Activated CD8-positive, alpha-beta memory T cell treated with anti-CD3 and anti-CD28 coated beads for 48 hours (primary cell): ENCODE measurements around the gene ERVW-1.
"Not testable (repeated sequence)": the region's sequence is repeated elsewhere in the genome, so short reads cannot be mapped to it uniquely, and the experiment has no call there.

Experiments used
- DNase-seq, 3 experiments: peaks; one replicate each; pipeline ENCODE4 v3.0.0-alpha.2; 2020; ENCODE audit warnings: low read depth in 2 of 3, low spot score in 2 of 3

Gene ERVW-1, protein sequence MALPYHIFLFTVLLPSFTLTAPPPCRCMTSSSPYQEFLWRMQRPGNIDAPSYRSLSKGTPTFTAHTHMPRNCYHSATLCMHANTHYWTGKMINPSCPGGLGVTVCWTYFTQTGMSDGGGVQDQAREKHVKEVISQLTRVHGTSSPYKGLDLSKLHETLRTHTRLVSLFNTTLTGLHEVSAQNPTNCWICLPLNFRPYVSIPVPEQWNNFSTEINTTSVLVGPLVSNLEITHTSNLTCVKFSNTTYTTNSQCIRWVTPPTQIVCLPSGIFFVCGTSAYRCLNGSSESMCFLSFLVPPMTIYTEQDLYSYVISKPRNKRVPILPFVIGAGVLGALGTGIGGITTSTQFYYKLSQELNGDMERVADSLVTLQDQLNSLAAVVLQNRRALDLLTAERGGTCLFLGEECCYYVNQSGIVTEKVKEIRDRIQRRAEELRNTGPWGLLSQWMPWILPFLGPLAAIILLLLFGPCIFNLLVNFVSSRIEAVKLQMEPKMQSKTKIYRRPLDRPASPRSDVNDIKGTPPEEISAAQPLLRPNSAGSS

DNA sequence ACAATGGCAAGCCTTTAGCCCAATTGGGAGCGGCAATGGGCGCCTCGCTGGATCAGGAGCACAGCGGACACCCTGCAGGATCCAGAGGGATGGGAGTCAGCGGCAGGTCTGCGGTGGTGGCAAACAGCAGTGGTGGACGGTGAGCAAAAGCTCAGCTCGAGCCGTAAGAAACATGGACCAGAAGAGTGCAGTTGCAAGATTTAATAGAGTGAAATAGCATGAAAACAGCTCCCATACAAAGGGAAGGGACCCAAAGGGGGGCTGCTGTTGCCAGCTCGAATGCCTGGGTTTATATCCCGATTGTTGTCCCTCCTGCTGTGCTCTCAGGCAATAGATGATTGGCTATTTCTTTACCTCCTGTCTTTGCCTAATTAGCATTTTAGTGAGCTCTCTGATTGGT is at the start of gene ERVW-1:
Gene ERVW-1, minus strand, starts transcription at position 266 of the 400 bp plus-strand sequence. CDS start 7,565 bp downstream, outside the sequence.
- not testable (repeated sequence) for DNase-seq

DNA sequence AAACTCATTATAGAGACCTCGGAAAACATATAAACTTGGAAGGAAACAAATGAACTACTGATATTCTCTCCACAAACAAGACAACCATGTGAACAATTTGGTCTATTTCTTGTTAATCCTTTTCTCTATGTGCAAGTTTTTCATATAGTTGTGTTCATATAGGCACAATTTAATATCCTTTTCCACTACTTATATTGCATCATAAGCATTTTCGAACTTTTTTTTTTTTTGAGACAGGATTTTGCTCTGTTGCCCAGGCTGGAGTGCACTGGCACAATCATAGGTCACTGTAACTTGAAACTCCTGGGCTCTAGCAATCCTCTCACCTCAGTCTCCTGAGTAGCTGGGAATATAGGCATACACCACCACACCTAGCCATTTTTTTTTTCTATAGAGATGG is 45.4 kb upstream of the ERVW-1 start:
- DNase-seq, result no peak

DNA sequence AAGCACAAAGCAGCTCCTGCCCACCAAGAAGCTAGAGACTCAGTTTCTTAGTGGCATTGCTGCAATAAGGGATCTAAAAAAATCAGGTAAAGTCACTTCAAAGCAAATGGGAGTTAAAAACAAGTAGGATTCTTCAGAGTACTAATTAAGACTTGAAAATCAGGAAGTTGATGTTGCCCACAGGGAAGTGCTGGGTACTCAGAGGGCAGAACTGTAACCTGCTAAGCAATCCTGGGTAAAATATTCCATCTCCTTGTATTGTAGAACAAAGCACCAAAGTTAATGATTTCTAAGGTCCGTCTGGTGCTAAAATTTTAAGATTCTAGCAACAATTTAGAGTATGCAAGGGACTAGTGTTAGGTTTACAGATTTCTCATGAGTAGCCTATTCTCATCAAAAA is 42.3 kb upstream of the ERVW-1 start:
- no peak for DNase-seq

DNA sequence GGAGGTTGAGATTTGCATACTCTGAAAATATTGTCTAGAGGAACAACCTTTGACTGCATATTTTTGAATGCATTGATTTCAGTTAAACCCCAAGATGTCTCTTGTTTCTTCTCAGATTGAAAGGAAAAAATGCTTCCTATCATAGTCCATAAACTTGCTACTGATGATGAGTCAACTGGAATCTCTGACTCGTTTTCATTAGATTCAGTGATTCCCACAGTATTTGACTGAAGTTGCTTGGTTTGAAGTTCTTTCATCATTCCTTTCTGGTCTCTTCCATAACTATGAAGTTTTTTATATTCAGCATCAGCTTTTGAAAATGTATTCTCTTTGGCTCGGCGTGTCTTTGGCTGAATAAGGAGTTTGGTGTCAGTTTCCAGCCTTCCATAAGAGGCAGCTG is 39.9 kb upstream of the ERVW-1 start:
- no peak for DNase-seq

DNA sequence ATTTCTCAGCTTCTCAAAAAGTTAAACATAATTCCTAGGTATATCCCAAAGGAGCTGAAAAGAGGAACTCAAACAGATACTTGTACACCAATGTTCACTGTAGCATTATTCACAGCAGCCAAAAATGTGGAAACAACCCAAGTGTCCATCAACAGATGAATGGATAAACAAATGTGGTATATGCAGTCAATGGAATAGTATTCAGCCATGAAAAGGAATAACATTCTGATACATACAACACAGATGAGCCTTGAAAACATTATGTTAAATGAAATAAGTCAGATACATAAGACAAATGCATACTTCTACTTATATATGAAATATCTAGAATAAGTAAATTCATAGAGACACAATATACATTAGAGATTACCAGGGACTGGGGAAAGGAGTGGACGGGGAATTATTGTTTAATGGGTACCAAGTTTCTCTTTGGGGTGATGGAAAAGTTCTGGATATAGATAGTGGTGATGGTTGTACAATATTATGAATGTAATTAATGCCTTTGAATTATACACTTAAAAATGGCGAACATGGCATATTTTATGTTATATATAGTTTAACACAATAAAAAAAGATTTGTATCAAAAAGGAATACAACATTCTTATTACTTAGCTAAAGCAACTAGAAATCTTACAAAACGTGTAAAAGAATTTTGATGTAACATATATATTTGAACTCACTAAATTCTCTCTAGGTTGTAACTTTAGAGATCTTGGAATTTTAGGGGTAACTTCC is 35.6 kb upstream of the ERVW-1 start:
- DNase-seq, result no peak

DNA sequence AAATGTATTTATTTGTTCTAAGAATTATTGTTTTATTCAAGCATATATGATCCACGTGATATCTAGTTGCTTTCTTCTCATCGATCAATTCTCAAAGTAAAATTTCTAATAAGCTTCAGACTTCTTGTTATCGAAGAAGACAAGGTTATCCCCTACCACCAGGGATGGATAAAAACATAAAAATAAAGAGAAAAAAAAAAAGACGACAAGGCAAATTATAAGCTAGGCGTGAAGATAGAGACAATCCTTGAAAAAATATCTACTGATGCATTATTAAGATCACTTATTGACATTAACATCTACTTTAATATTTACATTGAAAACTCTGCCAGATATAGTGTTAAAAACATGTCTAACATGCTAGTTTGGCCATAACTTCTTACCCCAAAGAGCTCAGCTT is 31.2 kb upstream of the ERVW-1 start:
- DNase-seq, result no peak

DNA sequence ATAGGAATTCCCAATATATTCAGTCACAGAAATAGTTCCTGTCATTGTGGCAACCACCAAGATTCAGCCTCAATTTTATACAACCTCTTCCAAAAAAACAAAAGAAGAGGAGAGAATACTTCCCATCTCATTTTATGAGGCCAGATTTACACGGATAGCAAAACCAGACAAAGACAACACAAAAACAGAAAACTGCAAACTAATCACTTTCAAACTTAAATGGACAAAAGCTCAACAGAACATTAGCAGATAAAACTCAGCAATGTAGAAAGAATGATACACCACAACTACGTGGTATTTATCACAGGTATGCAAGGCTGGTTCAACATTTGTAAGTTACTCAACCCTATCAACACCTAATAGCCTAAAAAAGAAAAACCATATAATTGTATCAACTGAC is 28.6 kb upstream of the ERVW-1 start:
- DNase-seq, result no peak

DNA sequence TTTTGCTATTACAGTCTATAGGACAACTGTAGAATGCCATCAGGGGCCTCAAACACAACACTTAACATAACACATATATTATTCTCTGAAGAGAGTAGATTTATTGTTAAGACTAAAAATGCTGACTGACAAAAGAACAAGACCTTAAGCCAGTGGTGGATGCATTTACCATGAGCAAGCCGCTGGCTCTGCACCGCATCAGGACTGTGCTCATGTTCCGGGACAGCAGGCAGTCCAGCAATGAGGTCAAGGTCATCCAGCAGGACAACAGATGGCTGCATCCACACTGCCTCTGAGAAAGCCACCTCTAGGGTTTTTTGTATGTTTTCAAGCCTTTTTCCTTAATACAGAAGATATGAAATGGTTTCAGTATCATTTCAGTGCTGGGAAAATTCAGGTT is 26.8 kb upstream of the ERVW-1 start:
- DNase-seq, result no peak

DNA sequence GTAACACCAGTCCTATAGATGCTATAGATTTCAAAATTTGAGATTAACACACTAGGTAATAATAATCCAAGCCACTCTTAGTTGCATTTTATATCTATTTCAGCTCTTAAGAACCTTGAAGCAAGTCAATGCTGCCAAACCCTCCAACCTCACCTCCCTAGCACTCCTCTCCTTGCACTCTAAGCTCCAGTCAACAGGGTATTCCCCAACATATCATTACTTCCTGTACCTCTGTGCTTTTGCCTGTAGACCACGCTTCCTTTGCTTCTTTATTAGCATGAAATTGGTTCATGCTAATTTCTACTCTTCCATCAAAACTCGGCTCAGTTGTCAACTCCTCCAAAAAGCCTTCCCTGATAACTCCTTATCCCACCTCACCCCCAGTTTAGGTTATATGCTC is 26.0 kb upstream of the ERVW-1 start:
- no peak for DNase-seq

DNA sequence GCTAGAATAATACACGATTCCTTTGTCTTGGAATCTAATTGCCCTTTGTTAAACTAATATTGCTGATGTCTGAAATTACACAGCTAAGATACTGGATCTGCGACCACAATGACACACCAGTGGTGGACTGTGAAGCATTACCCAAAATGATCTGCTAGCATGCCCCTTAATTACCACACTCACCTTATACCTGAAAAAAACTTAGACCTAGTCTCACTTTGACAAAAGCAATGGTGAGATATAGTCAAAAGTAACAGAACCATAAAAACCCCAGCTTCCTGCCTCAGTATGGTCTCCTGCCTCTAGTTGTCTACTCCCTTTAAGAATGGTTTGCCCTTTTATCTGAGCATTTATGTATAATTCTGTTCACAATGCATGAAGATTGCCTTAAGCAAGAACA is 20.8 kb upstream of the ERVW-1 start:
- no peak for DNase-seq

DNA sequence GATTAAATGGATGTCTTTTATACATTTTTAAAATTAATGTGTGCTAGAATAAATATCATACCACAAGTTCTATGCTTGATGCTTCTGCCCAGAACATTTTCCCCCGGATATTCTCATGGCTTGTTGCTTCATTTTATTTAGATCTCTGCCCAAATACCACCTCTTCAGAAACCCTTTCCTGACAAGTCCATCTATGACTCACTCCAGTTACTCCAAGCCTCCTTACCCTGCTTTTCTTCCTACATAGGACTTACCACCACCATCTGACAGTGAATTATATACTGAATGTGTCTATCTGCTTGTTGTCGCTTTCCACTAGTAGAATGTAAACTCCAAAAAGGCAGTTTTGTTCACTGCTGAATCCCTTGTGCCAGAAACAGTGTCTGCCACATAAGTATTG is 19.1 kb upstream of the ERVW-1 start:
- no peak for DNase-seq

DNA sequence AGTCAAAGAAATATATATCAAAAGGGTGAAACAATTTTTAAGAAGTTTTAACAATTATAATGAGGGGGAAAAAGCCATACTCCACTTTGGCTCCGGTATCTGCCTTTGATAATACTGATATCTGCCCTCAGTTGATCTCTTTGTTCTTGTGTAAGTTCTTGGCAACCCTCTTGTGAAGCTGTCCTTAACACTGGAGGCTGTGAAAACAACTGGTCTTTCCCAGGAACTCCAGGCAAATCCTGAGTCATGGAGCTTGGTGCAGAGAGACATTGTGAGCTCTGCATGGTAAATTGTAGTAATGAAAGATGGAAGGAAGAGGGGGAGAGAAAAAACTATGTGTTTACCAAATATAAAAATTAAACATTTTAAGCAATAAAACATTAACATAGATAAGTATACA is 11.9 kb upstream of the ERVW-1 start:
- DNase-seq, result no peak

DNA sequence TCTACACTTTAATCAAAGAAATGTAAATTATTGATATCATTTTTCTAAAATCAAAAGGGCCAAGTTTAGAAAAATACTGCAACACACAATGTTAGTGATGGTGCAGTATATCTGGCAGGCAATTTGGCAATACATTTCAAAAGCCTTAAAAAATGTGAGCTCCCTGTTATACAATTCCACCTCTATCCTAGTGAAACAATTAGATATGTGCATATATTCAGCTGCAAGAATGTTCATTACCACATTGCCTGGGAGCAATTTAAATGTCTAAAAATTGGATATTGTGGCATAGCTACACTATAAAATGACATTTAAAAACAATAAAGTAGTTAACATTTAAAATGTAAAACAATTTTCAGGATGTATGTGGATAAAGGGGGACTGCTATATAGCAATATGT is 10.1 kb upstream of the ERVW-1 start:
- no peak for DNase-seq

DNA sequence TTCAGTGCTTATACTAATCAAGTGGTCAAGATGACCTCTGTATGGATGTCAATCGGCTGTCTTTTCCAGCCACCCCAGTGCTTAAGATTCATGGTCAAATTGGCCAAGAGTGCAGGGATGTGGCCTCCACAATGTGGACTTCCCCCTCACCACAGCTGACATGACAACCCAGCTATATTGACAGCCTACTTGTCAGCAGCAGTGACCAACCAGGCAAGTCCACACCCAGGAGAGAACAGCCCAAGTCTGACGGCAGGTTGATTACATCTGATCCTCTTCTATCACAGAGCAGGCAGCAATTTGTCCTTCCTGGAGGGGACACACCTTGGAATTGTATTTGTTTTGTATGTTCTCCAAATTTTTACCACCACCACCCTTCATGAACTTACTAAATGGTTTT is 8.2 kb upstream of the ERVW-1 start:
- DNase-seq, result no peak

DNA sequence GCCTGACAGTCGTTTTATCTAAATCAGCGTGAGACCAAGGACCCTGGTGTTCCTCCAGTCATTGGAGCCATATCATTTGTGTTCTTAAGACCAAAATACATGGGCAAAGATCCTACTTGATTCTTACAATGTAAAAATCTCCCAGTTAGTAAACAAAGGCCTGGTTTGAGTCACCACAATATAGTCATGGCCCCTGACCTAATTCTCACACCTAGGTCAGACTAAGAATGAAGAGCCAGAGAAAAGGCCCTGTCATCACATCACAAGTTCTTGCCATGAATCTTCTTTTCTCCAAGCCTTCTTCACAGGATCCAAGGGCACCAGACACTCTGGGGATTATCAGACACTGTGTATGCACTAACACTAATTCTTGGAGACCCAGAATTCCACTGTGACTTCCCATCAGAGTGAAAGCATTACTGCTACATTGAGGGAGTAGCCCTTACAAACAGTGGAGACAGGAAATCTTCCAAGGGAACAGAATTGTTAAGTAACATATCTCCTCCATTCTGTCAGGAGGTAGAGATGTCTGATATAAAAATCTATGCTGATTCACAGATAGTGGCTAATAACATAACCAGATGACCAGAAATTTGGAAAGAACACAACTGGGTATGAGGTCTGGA is 7.6 kb upstream of the ERVW-1 start:
- DNase-seq, result no peak

DNA sequence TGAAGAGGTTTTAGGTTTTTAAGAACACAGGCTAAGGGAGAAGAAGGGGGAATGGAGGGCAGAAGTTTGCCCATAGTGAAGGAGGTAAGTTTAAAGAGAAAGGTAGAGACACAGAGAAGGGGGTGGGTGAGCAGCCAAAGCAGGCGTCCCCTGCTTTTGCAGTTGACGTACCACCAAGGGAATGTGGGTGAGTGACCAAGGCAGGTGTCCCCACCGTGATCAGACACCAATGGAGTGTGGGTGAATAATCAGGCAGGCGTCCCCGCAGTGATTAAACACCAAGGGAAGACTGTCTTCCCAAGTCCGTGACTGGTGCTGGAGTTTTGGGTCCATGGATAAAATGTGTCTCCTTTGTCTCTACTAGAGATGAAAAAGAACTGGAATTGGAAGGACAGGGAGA is 6.5 kb upstream of the ERVW-1 start:
- not testable (repeated sequence) for DNase-seq

DNA sequence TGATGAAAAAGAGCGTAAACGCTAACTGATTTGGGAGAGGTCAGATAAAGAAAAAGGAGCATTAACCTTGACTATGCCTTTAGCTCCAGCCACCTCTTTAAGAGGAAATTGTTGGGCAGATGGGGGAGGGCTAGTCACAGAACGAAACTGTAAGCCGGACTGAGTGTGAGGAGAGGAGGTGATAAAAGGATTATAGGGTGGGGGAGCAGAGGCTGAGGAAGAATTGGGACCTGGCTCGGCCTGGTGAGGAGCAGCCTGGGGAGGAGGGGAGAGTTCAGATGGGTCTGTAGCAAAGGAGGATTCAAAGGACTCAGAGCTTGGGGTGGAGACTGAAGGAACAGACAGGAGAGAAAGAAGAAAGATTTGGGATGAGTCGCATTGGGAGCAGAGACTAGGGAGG is 5.9 kb upstream of the ERVW-1 start:
- not testable (repeated sequence) for DNase-seq

DNA sequence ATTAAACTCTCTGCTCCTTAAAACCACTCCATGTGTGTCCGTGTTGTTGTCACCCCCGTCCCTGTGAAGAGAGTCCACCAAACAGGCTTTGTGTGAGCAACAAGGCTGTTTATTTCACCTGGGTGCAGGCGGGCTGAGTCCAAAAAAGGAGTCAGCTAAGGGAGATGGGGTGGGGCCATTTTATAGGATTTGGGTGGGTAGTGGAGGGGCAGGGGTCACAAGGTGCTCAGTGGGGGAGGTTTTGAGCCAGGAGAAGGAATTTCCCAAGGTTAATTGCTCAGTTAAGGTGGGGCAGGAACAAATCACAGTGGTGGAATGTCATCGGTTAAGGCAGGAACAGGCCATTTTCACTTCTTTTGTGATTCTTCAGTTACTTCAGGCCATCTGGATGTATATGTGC is 1.4 kb upstream of the ERVW-1 start:
- DNase-seq, result not testable (repeated sequence)

DNA sequence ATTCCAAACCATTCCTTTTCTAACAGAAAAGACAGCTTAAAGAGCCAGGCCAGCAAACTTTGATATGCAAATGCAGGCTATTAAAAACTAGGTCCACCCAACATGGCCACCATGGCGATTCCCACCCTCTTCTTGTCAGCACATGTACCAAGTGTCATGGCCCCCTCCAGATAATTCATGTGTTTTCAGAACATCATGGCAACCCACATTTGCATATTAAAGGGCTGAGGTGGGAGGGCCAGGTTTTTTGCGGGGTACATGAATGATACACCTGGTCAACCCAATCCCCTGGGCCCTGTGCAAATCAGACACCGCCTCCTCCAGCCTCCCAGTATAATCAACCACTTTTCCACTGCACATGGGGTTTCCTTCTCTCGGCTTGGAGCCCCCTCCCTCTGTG is 965 bp upstream of the ERVW-1 start:
- no peak for DNase-seq

DNA sequence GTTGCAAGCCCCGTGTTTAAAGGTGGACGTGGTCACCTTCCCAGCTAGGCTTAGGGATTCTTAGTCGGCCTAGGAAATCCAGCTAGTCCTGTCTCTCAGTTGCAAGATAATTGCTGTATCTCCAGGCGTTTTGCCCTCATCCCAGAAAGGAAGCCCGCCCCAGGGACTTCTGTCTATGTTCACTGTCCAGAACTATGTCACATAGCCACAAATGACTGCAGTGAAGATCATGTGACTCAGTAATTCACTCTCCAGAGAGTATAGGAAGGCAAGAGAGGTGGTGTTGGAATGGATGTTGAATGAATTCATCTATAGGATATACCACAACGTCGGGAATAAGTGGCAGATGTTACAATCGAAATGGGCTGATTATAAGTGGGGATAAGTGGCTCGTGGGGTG is 349 bp upstream of the ERVW-1 start:
- DNase-seq, result no peak

DNA sequence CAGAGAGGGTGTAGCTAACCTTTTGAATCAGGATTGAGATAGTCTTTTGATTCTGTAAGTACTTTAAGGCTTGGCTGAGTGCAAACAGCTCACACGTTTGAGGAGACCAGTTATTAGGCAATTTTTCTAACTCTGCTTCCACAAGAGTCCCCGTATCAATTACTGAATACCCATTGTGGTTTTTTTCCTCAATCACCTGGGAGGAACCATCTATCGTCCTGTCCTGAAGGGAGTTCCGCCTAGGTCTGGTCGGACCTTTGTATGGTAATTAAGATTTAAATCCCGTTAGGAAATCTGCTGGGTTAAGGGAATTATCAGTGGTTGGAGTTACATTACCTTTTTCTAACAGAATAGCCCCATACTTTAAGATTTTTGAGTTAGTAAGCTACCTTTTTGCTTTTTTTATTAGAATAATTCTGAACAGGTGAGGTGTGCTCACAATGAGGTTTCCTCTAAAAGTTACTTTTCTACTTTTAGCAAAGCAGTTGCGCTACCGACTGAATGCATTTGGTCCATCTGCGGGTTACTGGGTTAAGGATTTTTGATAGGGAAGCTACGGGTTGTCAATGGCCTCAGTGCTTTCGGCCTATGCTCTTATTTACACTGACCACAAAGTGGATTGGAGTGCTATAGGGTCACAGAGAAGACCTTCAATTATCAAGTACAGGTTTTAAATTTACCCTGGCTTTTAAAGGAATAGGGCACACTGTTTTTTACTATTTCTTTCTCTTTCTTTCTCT is 1.7 kb downstream of the ERVW-1 start:
- DNase-seq, result not testable (repeated sequence)
